Uterus (tissue), 2 donors: ENCODE results near the gene MLF1.

Source experiments
- POLR2A ChIP-seq, 2 donors: fragments of 450-650 bp; IDR thresholded peaks; one replicate each; pipeline ENCODE4 v1.6.1; 2016; ENCODE audit warnings: antibody characterized with exemption in 2 of 2, mild to moderate bottlenecking in 1 of 2, moderate library complexity in 1 of 2
- TF ChIP-seq, protein P1 (sequence below), 4 experiments: fragments of 200-600 bp in 2 of 4; fragments of 450-650 bp in 2 of 4; sonication (generic) in 2 of 4; IDR thresholded peaks; one replicate each; pipeline ENCODE4 v1.5.1; 2016 to 2019; ENCODE audit warnings: antibody characterized with exemption in 4 of 4, mild to moderate bottlenecking in 2 of 4, moderate library complexity in 1 of 4

DNA sequence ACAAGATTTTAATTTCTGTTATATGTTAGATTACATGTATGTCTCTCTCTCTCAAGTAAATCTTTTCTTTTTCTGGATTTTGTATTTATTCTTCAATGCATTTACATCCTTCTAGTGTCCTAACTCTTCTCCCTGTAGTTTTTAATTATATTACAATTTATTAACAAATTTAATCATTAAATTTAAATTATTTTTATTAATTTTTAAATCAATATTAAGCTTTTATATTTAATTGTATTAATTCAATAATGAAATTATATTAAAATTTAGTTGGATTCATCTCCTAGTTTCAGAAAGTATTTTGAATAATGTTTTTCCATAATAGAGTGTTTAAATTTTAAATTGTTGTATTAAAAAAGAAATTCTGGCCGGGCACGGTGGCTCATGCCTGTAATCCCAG lies 29.8 kb downstream of the MLF1 start:
- TF ChIP-seq POLR2A (IDR thresholded peaks at IDR 0.05): no peak
- TF ChIP-seq, protein P1, sequence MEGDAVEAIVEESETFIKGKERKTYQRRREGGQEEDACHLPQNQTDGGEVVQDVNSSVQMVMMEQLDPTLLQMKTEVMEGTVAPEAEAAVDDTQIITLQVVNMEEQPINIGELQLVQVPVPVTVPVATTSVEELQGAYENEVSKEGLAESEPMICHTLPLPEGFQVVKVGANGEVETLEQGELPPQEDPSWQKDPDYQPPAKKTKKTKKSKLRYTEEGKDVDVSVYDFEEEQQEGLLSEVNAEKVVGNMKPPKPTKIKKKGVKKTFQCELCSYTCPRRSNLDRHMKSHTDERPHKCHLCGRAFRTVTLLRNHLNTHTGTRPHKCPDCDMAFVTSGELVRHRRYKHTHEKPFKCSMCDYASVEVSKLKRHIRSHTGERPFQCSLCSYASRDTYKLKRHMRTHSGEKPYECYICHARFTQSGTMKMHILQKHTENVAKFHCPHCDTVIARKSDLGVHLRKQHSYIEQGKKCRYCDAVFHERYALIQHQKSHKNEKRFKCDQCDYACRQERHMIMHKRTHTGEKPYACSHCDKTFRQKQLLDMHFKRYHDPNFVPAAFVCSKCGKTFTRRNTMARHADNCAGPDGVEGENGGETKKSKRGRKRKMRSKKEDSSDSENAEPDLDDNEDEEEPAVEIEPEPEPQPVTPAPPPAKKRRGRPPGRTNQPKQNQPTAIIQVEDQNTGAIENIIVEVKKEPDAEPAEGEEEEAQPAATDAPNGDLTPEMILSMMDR (IDR thresholded peaks at IDR 0.05): no peak
